HepG2 (cell line): ENCODE data around the gene DCAF7. TPM values are rescaled to one million over a fixed set of nuclear protein-coding genes. Genes with fewer than 3 reads are reported as not detected.

Experiments used
- AKAP8 ChIP-seq: sonication (generic); formaldehyde crosslinking; IDR thresholded peaks from 2 replicates; pipeline ENCODE4 v1.5.1; 2020; ENCODE audit warnings: mild to moderate bottlenecking, missing genetic modification reagents
- ARID2 ChIP-seq: sonication (generic); formaldehyde crosslinking; IDR thresholded peaks from 2 replicates; pipeline ENCODE4 v1.8.1; 2022; ENCODE audit warnings: mild to moderate bottlenecking, missing genetic modification reagents, borderline replicate concordance
- CENPX ChIP-seq: sonication (generic); formaldehyde crosslinking; IDR thresholded peaks from 2 replicates; pipeline ENCODE4 v1.9.0; 2021; ENCODE audit warnings: mild to moderate bottlenecking, missing genetic modification reagents, moderate library complexity
- ELF4 ChIP-seq: sonication (generic); formaldehyde crosslinking; IDR thresholded peaks from 2 replicates; pipeline ENCODE4 v1.5.0; 2020; ENCODE audit warnings: missing genetic modification reagents, mild to moderate bottlenecking, moderate library complexity, borderline replicate concordance
- FOSL2 ChIP-seq: sonication (generic); formaldehyde crosslinking; IDR thresholded peaks from 2 replicates; pipeline ENCODE4 v1.4.0; 2020; ENCODE audit warnings: missing genetic modification reagents
- GABPB1 ChIP-seq: IDR thresholded peaks from 2 replicates; pipeline ENCODE4 v1.6.1; 2016; ENCODE audit warnings: mild to moderate bottlenecking, missing genetic modification reagents, moderate library complexity, missing compliant biosample characterization
- HIVEP1 ChIP-seq: sonication (generic); formaldehyde crosslinking; IDR thresholded peaks from 2 replicates; pipeline ENCODE4 v1.4.0; 2020; ENCODE audit warnings: mild to moderate bottlenecking, missing genetic modification reagents
- MTA1 ChIP-seq: sonication (generic); formaldehyde crosslinking; IDR thresholded peaks from 2 replicates; pipeline ENCODE4 v1.4.0; 2020; ENCODE audit warnings: missing genetic modification reagents, mild to moderate bottlenecking, borderline replicate concordance
- NAIF1 ChIP-seq: sonication (generic); formaldehyde crosslinking; IDR thresholded peaks from 2 replicates; pipeline ENCODE4 v1.5.0; 2020; ENCODE audit warnings: mild to moderate bottlenecking, missing genetic modification reagents, borderline replicate concordance
- POGZ ChIP-seq: sonication (generic); formaldehyde crosslinking; IDR thresholded peaks from 2 replicates; pipeline ENCODE4 v1.4.0; 2020; ENCODE audit warnings: mild to moderate bottlenecking, missing genetic modification reagents
- TCF7 ChIP-seq: sonication (generic); IDR thresholded peaks from 2 replicates; pipeline ENCODE4 v1.6.1; 2016; ENCODE audit warnings: antibody characterized with exemption, low read depth
- UBTF ChIP-seq: sonication (generic); formaldehyde crosslinking; IDR thresholded peaks from 2 replicates; pipeline ENCODE4 v1.4.0; 2020; ENCODE audit warnings: mild to moderate bottlenecking, missing genetic modification reagents
- XBP1 ChIP-seq: sonication (generic); formaldehyde crosslinking; IDR thresholded peaks from 2 replicates; pipeline ENCODE4 v1.5.0; 2020; ENCODE audit warnings: missing genetic modification reagents
- ZFP1 ChIP-seq: IDR thresholded peaks from 2 replicates; pipeline ENCODE4 v1.6.1; 2016
- ZFP36L1 ChIP-seq: sonication (generic); formaldehyde crosslinking; IDR thresholded peaks from 2 replicates; pipeline ENCODE4 v1.8.0; 2022; ENCODE audit warnings: mild to moderate bottlenecking, missing genetic modification reagents, moderate library complexity
- ZFY ChIP-seq: sonication (generic); formaldehyde crosslinking; IDR thresholded peaks from 2 replicates; pipeline ENCODE4 v1.4.0; 2020; ENCODE audit warnings: missing genetic modification reagents
- ZNF224 ChIP-seq: sonication (generic); formaldehyde crosslinking; IDR thresholded peaks from 2 replicates; pipeline ENCODE4 v1.5.0; 2020; ENCODE audit warnings: mild to moderate bottlenecking, missing genetic modification reagents
- ZNF451 ChIP-seq: sonication (generic); formaldehyde crosslinking; IDR thresholded peaks from 2 replicates; pipeline ENCODE4 v1.5.0; 2020; ENCODE audit warnings: mild to moderate bottlenecking, missing genetic modification reagents
- ZNF580 ChIP-seq: IDR thresholded peaks from 2 replicates; pipeline ENCODE4 v1.6.1; 2016; ENCODE audit warnings: low read depth, borderline replicate concordance
- ZNF737 ChIP-seq: sonication (generic); formaldehyde crosslinking; IDR thresholded peaks from 2 replicates; pipeline ENCODE4 v1.5.0; 2020; ENCODE audit warnings: missing genetic modification reagents, mild to moderate bottlenecking, borderline replicate concordance
- polyA plus RNA-seq, 8 experiments: library from polyadenylated mRNA; depleted of rRNA in 3 of 8; stranded (reverse) in 7 of 8; unstranded in 1 of 8; fragments of >200 nt; fragmentation: Illumina TruSeq in 4 of 8; extraction: Trizol in 4 of 8; gene quantifications; 2 replicates each; pipeline versions ENCODE4 v1.2.1 to v1.2.3, GENCODE V29; 2011 to 2016; ENCODE audit warnings: low read depth in 4 of 8, missing spikeins in 1 of 8, mixed read lengths in 1 of 8; ENCODE audit not compliant: insufficient read depth in 1 of 8
- total RNA-seq, 5 experiments: library from RNA; depleted of rRNA; stranded (reverse); fragments of >200 nt; fragmentation: Illumina TruSeq; extraction: Trizol; gene quantifications; 2 replicates each; pipeline ENCODE4 v1.2.3, GENCODE V29; 2016; ENCODE audit warnings: low read depth in 1 of 5
- TF ChIP-seq, protein P1 (sequence below), 2 experiments: sonication (generic) in 1 of 2; formaldehyde crosslinking in 1 of 2; IDR thresholded peaks; 2 replicates each; pipeline versions ENCODE4 v1.4.0 to v1.6.1; 2018 to 2020; ENCODE audit warnings: missing genetic modification reagents in 2 of 2, borderline replicate concordance in 1 of 2, low read depth in 1 of 2, mild to moderate bottlenecking in 1 of 2, missing biosample characterization in 1 of 2
- TF ChIP-seq, protein P2 (sequence below): sonication (generic); formaldehyde crosslinking; IDR thresholded peaks from 2 replicates; pipeline ENCODE4 v1.5.1; 2020; ENCODE audit warnings: mild to moderate bottlenecking, missing genetic modification reagents, moderate library complexity

The DCAF7 gene
- total and polyA plus RNA-seq, 2 of the 13 experiments (the other 11 are each of a cell fraction or from before 2014, with no cell fraction given) = 55.2 to 73.4 TPM

DNA sequence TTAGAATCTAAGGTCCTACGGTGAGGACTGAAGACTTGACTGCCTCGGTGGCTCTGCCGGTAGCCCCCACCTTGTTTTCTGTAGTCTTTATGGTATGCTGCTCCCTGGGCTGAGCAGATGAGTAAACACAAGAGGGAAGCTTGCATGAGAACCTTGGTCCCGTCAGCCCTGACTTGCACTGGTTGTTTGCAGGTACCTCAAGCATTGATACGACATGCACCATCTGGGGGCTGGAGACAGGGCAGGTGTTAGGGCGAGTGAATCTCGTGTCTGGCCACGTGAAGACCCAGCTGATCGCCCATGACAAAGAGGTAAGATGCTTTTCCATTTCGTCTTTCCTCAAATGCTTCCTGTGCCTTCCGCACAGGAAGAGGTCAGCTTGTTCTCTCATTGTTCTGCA lies 29.4 kb downstream of the DCAF7 start (continued):
- TF ChIP-seq, protein P1, sequence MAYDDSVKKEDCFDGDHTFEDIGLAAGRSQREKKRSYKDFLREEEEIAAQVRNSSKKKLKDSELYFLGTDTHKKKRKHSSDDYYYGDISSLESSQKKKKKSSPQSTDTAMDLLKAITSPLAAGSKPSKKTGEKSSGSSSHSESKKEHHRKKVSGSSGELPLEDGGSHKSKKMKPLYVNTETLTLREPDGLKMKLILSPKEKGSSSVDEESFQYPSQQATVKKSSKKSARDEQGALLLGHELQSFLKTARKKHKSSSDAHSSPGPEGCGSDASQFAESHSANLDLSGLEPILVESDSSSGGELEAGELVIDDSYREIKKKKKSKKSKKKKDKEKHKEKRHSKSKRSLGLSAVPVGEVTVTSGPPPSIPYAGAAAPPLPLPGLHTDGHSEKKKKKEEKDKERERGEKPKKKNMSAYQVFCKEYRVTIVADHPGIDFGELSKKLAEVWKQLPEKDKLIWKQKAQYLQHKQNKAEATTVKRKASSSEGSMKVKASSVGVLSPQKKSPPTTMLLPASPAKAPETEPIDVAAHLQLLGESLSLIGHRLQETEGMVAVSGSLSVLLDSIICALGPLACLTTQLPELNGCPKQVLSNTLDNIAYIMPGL (CRISPR knock-in tag; IDR thresholded peaks at IDR 0.05; ENCODE audit: borderline replicate concordance in 1 of 2, low read depth in 1 of 2) = peak in 1 of 2 experiments; percentile 33; a peak in 1 of 4 replicates
- TF ChIP-seq TCF7 (no peak; the same call in 1 of the 2 replicates), POGZ (no peak), NAIF1 (CRISPR knock-in tag) (no peak; the same call in 1 of the 2 replicates), ZNF224 (CRISPR knock-in tag) (no peak), FOSL2 (peak; percentile 23; the same call in 1 of the 2 replicates), GABPB1 (CRISPR knock-in tag) (peak; percentile 18; the same call in 1 of the 2 replicates), ELF4 (CRISPR knock-in tag) (no peak), HIVEP1 (no peak), CENPX (CRISPR knock-in tag) (no peak), ZNF580 (CRISPR knock-in tag) (peak; percentile 62; the same call in 1 of the 2 replicates), ZFP1 (peak; percentile 50; the same call in 1 of the 2 replicates), ZFY (no peak), ZNF737 (CRISPR knock-in tag) (no peak), UBTF (peak; percentile 63; the same call in 1 of the 2 replicates), ZFP36L1 (CRISPR knock-in tag) (peak; percentile 44; the same call in 1 of the 2 replicates), AKAP8 (CRISPR knock-in tag) (peak; percentile 43; the same call in 1 of the 2 replicates), XBP1 (CRISPR knock-in tag) (no peak), MTA1 (CRISPR knock-in tag) (peak; percentile 45; the same call in 1 of the 2 replicates), ZNF451 (CRISPR knock-in tag) (no peak; the same call in 1 of the 2 replicates), ARID2 (no peak)
- TF ChIP-seq, protein P2, sequence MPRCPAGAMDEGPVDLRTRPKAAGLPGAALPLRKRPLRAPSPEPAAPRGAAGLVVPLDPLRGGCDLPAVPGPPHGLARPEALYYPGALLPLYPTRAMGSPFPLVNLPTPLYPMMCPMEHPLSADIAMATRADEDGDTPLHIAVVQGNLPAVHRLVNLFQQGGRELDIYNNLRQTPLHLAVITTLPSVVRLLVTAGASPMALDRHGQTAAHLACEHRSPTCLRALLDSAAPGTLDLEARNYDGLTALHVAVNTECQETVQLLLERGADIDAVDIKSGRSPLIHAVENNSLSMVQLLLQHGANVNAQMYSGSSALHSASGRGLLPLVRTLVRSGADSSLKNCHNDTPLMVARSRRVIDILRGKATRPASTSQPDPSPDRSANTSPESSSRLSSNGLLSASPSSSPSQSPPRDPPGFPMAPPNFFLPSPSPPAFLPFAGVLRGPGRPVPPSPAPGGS (CRISPR knock-in tag) = no peak
